GM19463 (cell line): ENCODE data around the gene DNAH14.
"Not testable (repeated sequence)": the region's sequence is repeated elsewhere in the genome, so short reads cannot be mapped to it uniquely, and the experiment has no call there.

ENCODE experiments used
- ATAC-seq: cut with Tn5 transposase; IDR thresholded peaks from one replicate; pipeline ENCODE4 v1.9.1; 2021; ENCODE audit warnings: mild to moderate bottlenecking, moderate library complexity; ENCODE audit not compliant: unreplicated experiment

DNAH14 gene

DNA sequence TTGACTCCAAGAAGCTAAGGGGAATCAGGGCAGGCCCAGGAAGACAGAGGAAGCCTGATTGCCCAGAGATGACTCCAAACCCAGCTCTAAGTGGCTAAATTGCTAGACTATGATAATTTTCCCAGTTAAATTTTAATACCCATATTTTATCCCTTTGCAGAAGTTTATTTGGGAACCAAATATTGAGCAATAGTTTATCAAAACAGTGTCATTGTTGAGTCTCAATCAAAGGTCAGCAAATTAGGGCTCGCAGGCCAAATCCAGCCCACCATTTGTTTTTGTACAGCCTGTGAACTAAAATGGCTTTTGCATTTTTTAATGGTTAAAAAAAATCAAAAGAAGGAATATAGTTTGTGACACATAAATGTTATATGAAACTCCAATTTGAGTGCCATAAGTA lies 451.2 kb downstream of the DNAH14 start:
- ATAC-seq = no peak

DNA sequence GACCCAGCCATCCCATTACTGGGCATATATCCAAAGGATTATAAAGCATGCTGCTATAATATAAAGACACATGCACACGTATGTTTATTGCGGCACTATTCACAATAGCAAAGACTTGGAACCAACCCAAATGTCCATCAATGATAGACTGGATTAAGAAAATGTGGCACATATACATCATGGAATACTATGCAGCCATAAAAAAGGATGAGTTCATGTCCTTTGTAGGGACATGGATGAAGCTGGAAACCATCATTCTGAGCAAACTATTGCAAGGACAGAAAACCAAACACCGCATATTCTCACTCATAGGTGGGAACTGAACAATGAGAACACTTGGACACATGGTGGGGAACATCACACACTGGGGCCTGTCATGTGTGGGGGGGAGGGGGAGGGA lies 457.4 kb downstream of the DNAH14 start:
- not testable (repeated sequence) for ATAC-seq

DNA sequence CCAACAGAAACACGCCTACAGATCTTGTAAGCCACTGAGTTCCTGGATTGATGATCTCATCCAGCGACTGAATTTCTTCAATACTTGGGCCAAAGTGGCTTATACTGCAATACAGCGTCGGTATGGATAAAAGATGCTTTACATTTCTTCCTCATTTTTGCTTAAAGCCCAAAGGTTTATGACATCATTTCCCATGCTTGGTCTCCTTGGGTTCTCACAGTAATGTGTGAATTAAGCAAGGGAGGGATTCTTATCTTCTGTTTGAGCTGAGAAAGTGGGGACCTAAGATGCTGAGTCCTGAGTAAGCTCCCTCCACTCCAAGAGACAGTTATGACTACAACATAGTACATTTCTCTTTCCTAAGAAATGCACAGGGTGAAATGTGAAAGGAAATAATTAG lies 458.9 kb downstream of the DNAH14 start:
- no peak for ATAC-seq

DNA sequence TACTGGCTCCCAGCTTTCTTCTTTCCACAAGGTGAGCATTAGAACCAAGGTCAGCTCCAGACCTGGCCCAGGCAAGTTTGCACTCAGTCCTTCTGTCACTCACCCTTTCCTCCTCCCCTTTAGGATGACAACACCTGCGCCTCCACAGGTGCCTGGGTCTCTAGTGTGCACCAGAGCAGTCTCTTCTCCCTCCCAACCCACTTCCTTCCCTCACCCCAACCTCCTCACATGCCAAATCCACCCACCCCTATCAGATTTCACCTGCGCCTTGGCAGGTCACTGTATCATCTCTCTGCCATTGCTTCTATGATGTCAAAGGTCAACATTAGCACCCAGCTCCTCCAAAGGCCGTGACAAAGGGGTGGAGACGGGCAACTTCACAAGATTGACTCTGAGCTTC lies 460.4 kb downstream of the DNAH14 start:
- no peak for ATAC-seq

DNA sequence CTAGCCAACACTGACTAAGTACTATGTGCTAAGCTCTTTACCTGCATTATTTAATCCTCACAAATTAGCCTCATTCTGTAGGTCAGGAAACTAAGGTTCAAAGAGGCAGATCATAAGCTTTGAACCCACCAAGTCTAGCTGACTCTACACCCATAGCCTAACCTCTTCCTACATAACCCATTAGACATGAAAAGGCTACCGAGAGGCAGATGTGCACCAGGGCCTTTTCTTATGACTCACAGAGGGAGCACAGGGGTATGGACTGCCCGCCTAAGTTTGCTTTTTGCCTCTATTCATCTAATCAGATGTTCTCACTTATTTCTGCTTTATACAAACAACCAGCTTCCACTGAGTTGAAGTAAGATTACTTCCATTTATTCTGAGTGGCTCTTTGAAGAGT lies 466.9 kb downstream of the DNAH14 start:
- no peak for ATAC-seq

DNA sequence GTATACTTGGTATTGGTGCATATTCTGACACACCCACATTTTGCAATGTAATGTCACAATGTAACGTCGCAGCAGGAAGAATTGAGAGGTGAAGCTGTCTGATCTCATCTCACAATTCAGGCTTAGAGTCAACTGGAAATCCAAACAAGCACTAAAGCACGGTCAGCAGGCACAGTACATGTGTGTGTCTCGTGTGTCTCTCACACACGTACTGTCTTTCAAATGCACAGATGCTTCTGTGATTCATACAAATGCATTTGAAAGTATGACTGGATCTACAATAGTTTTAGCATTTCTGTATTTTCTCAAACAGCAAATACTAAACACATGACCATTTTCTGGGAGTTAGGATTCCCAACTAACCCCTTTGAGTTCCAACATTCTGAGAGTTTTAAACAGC lies 471.5 kb downstream of the DNAH14 start:
- no peak for ATAC-seq

DNA sequence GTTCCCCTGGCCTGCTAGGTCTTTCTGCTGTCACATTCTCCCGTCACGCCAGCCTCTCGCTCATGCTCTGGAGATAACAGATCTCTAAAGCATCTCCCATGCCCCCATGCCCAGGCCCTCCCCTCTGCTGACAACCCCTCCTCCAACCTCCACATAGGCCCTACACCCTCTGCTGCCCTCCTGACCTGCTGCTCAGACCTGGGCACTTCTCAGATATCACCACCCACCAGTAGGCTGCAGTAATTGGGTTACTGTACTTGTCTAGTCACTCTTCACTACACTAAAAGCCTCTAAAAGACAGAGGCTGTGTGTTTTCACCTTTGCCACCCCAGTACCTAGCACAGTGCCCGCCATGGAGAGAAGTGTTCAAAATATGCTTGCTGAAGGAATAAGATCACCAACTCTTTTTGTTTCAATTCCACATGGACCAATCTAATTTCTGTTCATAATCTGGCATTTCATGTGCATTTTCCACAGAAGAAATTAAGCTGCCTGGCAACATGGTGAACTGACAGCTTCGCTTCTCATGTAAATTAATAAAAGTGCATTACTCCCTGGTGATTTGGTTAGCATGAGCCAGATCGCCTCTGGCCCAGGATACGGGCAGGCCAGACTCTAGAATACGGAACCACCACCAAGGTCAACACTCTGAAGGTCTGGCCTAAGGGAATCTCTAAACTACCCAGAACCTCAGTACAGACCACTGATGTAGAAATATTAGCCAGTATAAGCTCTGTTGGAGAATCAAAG lies 477.7 kb downstream of the DNAH14 start:
- ATAC-seq = no peak

DNA sequence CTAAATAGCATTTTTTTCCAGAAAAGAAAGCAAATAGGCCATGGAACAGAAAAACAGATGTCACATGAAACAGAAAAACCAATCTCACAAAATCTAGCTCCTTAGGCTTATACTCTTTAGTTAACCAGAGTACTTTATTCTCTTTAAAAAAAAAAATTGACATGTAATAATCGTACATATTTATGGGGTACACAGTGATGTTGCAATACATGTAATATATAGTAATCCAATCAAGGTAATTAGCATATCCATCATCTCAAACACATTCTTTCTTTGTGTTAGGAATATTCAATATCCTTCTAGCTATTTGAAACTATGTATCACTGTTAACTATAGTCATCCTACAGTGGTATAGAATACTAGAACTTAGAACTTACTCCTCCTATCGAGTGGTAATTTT lies 478.3 kb downstream of the DNAH14 start:
- ATAC-seq = no peak

DNA sequence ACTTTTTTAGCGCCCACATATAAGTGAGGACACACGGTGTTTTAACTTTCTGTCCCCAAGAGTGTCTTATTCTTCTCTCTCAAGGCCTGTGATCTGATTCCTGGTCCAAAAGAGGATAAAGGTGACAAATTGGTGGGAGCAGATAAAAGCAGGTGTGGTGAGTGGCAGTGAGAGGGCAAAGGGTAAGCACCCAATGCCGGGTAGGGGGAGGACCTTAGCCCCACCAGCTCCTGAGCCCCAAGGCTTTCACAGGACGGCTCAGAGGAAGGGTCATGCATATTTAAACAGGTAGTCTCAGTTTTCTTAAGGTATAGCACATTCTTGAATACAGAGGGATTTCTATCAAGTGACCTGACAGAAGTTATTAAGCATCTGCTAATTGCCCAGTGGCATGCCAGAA lies 478.8 kb downstream of the DNAH14 start:
- ATAC-seq = no peak

DNA sequence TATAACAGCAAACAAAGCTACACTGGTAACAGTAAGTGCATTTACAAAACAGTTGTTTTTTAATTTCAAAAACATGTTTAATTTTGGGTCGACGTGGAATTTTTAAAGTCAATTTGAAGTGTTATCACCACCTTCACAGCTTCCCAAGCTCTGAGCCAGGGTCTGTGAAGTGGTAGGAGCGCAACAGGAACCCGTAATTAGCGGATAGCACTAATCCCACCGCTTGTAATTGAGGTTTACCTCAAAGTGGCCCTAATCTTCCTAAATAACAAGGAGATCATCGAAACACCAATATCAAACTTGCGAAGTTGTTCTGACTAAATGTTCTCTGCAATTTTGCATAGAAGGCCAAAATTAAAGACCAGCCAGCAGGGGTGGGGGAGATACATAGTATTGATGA lies 479.6 kb downstream of the DNAH14 start:
- ATAC-seq = no peak

DNA sequence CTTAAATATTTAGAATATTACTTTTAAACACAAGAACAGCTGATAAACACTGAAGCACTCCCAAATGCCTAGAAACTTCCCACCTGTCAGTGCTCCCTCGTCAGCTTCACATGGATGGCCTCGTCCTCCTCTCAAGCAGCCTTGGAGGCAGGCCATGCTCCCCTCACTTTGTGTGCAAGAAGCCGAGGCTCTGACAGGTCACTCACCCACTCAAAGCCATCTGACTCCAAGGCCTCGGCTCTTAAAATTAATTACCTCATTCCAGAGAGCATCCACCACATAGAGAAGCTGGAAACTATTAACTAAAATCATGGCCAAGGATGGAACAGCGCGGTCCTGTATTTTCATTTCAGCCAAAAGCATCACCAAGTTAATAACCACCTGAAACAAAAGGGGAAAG lies 480.6 kb downstream of the DNAH14 start:
- no peak for ATAC-seq

DNA sequence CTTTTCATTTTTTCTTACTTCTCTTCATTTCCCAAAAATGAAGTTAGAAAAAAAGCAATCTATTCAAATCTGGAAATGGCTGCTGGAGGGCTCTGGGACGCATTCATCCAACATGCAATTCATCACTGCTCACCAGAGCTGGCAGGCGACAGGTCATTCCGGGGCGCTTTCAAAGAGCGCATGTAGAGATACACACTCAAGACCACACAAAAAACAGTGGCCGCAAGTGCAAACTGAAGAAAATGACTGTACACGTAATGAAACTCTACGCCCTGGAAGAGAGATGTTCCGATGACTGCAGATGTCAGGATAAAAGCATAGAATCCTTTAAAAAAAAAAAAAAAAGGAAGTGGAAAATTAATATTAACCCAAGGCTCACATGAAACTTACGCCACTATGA lies 482.8 kb downstream of the DNAH14 start:
- ATAC-seq = no peak

DNA sequence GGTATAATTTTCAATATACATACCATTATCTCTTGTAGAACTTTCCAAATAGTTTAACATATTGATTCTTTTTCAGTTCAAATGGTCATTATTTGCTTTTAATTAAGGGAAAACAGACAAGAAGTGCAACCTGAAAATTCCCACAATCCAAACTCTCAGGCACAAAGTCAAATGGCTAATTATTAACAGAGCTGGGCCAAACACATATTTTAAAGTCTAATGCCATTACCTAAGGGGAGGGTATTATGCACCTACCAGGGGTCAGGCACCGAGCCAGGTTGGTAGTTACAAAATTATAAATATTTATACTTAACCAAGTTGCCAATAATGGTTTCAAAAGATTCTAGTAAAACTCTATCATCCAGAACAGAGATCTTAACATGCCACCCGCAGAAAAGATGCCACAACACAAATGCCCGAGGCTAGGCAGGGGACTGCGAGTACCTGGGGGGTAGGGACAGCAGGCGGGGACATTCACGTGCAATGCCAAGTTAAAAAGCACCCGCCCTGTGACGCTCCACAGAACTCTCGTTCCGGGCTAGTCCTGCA lies 483.4 kb downstream of the DNAH14 start:
- no peak for ATAC-seq

DNA sequence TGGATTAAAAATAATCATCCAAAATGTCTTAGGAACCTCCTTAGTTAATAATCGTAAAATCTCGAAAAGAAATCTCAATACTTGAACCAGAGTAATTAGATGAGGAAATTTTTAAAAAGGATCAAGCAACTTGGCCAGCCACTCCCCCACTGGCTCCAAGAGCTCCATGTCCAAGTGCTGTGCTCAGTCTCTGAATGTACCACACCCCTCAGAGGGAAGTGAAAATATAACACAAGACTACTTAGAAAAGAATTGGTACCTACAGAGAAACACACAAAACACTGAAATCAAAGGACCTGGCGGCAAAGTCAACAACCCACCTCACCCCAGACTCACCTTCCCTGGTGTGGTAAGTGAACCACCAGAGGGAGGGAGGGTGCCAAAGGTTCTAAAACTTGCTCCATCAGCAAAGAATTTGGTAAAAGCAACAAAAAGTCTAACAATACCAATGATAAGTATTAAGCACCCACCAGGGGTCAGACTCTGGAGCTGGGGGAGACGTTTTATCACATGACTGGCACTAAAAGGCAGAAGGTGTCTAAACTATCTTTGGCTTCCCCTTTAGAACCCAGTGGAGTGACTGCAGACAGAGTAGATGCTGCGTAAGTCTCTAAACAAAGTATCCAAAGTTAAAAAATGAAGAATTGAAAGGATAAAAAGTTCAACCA lies 484.4 kb downstream of the DNAH14 start:
- no peak for ATAC-seq

DNA sequence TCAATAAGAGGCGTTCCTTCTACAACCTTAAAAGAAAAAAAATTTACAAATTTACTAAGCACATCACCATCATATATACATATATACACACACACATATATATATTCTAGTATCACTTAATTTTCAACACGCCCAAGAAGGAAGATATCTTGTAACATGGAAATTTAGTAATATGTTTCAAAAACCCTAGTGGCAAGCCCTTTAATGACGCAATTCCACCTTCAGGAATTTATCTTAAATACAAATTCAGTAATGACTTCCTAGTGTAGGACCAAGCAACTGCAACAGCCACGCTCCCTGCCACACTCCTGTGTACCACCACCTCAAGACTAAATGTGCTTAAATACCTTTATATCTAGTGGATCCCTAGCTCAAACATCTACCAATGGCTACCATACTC lies 485.8 kb downstream of the DNAH14 start:
- ATAC-seq = no peak

DNA sequence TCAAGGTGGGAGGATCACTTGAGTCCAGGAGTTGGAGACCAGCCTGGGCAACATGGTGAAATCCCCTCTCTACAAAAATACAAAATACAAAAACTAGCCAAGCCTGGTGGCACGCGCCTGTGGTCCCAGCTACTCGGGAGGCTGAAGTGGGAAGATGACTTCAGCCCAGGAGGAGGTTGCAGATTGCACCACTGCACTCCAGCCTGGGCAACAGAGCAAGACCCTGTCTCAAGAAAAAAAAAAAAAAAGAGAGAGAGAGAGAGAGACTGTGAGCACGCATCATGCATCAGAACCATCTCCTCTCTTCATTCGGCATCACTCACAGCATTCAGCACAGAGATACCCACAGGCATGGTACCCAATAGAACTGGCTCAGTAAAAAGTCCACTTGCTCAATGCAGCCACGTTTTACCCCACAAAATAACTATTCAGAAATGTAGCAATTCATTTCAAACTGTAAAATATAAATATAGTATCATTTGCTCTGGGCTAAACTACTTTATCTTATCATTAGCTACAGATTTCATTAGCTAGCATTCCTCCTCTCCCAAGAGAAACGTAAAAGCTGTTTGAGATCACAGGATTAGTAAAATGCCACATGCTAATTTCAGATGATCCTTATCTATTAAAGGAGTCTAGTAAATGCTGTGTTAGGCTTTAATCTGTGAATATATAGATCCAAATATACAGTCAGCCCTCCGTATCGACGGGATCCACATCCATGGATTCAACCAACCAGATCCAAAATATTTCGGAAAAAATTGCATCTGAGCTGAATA lies 486.7 kb downstream of the DNAH14 start:
- ATAC-seq = no peak

DNA sequence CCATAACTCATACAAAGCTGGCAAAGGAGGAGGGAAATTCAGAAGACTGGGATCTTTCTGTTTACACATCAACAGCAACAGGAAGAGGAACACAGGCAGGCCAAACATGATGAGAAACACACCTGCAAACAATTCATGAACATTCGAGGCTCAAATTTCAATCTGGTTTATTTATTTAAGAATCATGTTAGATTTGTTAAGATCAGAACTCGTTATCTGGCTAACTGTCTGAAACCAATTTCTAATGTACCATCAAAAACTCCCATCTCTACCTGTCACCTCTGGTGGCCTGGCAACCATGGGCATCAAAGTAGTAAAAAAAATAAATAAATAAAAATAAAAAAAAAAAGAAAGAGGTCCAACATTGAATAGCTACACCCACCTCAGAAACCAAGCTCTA lies 488.6 kb downstream of the DNAH14 start:
- no peak for ATAC-seq

DNA sequence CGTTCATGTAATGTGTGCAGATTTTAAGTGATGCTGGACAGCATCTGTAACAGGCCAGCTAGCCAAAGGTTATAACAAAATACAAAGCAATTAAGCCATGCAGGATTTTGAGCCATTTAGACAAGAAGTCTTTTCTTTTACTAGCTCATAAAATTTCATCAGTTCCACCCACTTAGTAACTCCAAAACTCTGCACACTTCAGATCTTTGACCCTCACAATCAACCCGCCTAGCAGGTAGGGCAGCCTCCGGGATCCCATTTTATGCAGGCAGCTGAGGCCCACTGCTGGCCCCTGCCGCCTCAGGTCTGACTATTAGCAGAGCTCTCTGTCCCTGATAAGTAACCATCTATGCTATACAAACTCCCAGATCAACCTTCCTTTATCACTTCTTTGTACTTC lies 489.1 kb downstream of the DNAH14 start:
- no peak for ATAC-seq

DNA sequence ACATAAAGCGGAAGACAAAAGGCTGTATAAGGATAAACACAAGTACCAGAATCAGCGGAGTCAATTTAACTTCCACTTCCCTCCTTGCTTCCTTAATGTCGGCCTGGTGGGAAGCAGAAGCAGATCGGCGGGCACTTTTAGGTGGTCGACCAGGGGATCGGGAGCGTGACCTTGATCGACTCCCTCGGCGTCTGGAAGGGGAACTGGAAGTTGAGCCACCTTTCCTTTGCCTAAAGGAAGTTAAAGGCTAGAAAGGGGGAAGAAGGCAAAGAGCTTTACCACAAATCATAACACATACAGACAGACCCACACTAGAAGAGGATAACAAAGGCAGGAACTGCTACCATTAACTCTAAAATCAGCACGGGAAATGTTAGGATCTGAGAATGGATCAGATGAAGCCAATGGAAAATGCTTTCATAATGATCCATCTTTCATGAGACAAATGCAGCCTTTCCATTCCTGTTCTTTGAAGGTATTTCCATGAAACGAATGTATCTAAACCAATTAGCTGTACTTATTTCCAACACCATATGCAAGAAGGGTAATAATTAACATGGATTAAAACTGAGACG lies 492.6 kb downstream of the DNAH14 start:
- no peak for ATAC-seq

DNA sequence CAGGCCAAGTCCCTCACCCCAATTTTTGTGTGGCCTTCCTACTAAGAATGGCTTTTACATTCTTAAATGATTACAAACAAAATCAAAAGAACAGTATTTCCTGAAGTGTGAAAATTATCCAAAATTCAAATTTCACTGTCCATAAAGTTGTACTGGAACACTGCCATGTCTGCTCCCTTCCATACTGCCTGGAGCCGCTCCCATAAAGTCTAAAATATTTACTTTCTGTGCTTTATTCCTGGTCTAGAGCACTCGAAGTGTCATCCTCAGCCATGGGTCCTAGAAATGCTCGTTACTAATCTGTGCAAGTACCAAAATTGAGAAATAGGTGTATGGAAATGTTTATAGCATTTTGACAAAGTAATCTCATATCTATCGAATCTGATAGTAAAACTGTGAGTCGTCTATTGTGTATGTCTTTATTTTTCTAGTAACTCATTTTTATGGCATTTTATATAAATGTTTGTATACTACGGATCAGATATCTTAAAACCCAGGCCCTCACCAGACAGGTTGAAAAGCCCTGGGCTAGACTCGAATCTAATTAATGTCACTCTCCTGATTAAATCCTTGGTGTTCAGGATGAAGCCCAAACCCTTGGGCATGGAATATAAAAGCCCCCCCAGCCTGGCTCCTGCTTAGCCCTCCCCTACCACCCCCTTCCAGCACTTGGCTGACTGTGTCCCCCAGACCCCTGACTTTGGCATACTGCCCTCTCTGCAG lies 493.5 kb downstream of the DNAH14 start:
- no peak for ATAC-seq

DNA sequence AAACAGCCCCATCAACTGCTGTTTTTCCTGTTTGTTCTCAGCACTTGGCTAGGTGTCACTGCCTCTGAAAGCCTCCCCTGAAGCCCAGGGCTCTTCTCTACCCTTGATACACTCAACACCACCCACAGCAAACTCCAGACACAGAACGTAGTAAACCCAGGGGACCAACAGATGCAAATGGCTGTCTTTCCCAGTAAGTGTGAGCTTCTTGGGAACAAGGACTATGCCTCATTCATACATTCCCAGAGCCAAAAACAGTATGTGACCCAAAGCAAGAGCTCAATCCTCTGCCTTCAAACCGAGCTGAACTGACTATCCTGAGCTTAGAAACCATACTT lies 494.0 kb downstream of the DNAH14 start:
- ATAC-seq = no peak
